ENCODE measurements around the gene PGGT1B.

PGGT1B gene

DNA sequence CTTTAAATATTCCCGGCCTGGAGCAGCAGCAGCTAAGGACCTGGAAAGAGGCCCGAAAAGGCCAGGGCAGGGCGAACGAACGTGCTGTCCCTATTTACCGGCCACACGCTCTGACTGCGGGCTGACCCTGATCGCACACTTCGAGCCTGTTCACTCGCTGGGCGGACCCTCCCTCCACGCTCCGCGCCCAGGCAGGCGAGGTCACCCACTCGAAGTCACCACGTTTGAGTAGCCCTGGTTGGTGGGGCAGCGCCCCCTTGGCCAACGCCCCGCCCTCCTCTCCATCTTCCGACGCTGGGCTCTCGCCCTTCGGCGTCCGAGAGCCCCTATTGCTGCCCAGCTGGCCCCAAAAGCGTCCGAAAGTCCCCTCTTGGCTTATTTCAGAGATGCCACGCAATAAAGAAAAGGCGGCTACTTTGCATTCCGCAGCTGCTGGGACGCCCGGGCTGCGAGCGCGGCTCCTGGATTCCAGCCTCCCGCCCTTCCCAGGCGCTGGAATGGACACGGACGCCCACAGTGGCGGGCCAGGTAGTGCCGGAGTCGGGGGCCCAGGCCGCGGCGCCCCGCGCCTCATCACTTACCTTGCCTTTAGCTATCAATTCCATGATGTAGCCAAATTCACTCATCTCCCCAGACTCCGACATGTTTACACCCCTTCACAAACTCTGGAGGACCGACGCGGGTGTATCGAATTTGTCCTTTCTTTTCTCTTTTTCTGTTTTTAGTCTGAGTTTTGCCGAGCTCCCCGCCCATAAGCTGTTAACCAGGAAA is 83.1 kb downstream of the PGGT1B start:
- DNase-seq, result no peak

DNA sequence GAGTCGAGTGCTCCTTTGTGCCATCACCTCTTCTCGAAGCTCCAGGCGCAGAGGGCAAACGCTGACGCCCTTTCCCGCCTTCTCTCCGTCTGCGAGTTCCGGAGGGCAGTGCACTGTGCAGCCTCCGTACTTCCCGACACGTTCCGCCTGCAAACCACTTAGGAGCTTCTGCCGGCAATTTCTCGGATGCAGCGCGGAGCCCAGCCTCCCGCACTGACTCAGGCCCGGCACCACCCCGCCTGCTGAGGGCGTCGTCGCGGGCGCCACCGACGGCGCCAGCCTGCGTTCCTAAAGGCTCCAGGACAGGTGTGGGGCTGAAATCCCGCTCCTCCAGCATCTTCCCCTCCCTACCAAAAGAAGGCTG is 83.7 kb downstream of the PGGT1B start:
- DNase-seq, result no peak

DNA sequence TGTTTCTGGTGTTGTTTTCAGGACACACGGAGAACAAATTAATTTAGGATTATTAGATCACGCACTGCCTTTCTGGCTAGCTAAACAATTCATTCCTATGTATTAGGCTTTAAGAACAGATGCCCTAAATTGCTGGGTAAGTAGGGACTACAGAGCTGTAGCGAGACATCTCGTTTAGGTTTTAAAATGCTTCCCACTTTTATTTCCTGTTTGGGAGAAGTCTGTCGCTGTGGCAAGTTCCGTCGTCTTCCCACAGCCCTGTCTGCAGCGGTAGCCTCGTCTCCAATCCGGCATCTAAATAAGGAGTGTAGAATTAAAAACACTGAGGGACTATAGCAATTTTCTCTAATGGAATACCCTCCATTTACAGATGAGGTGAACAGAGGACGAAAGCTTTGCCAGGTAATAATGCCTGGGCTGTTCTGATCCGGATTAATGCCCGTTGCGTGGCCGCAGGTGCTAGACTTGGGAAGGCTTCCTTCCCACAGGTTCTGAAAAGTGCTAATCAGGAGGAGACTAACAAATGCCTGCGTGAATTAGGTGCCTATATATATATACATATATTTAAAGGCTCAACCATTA is 91.7 kb downstream of the PGGT1B start:
- no peak for DNase-seq

- peak in 1 of 2 experiments; percentile 31 for DNase-seq
Measured at GRCh38 chr5:115170134-115170928, 92.3 kb downstream of the PGGT1B start.

DNA sequence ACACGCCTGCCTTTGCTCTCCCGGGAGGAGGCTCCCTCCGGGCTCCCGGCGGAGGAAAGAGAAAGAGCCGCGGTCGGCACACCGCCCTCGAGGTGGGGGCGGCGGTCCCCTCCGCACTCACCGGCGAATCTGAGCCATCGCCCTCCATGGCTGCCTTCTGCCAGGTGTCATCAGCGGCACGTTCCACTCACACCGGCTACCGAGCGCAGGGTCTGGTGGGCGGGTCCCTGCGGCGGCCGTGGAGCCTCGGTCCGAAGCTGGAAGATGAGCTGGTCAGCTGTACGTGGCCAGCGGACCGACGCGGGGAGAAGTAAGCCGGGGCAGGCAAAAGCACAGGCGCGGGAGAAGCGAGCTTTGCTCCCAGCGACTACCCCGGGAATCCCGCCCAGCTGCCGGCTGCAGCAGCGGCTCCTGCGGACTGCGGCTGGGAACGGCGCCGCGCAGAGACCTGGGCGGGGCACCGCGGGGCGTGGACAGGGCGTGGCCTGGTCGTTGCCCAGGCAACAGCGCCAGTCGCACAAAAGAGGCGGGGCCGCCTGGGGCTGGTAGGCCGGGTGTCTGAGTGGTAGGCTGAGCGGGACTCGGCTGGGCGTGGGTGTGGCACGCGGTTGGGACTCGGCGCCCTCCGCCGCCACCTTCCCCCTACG is 93.1 kb downstream of the PGGT1B start, which contains the start of gene TRIM36:
TSS of gene TRIM36 (minus strand) at position 422 of the 647 bp plus-strand sequence. CDS start at position 148, 274 bp downstream.
- DNase-seq, result peak; percentile 81 to 84

- DNase-seq, result no peak
Measured at GRCh38 chr5:115168829-115169486, 93.7 kb downstream of the PGGT1B start.

GRCh38 chr5:115166744-115167393 is 95.8 kb downstream of the PGGT1B start:
- DNase-seq, result no peak

DNA sequence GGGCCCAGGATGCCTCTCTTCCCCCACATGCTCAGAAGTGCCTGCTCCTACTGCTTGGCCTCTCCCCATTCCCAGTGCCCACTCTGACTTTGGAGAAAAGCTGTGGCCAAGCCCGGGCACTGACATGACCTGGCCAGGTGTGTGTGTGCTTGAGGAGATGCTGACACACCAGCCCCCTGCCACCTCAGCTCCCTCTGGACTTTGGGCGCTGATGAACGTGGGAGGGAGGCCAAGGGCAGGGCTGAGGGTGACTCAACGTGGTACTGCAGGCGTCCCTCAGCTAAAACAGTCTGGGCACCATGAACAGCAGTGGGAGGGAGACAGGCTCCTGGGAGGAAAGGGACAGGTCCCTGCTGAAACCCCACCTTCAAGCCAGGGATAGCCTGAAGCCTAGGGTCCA is 96.9 kb downstream of the PGGT1B start:
- DNase-seq, result no peak

DNA sequence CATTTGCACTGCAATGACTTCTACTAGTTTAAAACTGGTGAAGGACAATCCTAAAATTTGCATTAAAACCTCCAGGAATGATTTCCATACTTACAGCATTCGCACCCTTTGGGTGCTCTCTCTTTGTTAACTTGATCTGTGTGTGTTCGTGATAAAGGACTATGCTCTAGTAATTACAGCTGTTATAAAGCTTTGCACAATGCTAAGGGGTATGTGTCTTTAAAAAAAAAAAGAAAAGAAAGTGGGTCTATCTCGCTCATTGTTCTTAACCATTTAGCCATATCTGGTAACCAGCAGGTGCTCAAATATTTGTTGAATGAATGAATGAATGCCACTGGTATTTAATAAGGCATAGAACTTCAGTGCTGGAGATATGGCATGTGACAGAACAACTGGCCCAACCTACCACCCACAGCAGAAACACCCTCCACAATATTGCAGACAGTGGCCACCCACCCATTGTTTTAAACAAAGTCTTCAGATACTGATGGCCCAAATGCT is 101.7 kb downstream of the PGGT1B start:
- no peak for DNase-seq

Measured in NCI-H1930 (cell line).